A549 treated with DMSO at 1 μM for 4 hours (cell line): ENCODE results near the gene RIC8A. TPM values are rescaled to one million over a fixed set of nuclear protein-coding genes. Genes with fewer than 3 reads are reported as not detected.

Source experiments
- total RNA-seq: library from RNA; stranded (reverse); fragments of 200-300 nt; extraction: Qiagen RNA extraction; gene quantifications from 5 replicates; pipeline ENCODE4 v1.2.3, GENCODE V29; 2022; ENCODE audit warnings: low read depth

Gene RIC8A
- 107 to 133 TPM (median 117 TPM) in 5 replicates for total RNA-seq

GRCh38 chr11:207208-207862, at the start of gene RIC8A, which contains the start of gene BET1L:
Gene RIC8A, plus strand, starts transcription at chr11:207708. Its CDS starts 1,147 bp downstream, at chr11:208855.
Gene BET1L, minus strand, starts transcription at chr11:207399. Its CDS starts 78 bp downstream, at chr11:207321.

GRCh38 chr11:192674-193128, 14.8 kb upstream of the RIC8A start, which contains the start of gene SCGB1C1:
Gene SCGB1C1, plus strand, starts transcription at chr11:193078. Its CDS starts 22 bp downstream, at chr11:193100.

GRCh38 chr11:235997-236773, 28.7 kb downstream of the RIC8A start, which contains the start of gene SIRT3:
Gene SIRT3, minus strand, starts transcription at chr11:236342. Its CDS starts 14 bp downstream, at chr11:236328.

GRCh38 chr11:236774-237767, 29.6 kb downstream of the RIC8A start, which contains the start of gene PSMD13:
Gene PSMD13, plus strand, starts transcription at chr11:236976. Its CDS starts 74 bp downstream, at chr11:237050.

Other genes starting within 250 kb of the RIC8A start
- not detected in 5 replicates for gene SCGB1C1, start 14.6 kb upstream of the RIC8A start, total RNA-seq
- 44.8 to 49.3 TPM (median 46.7 TPM) in 5 replicates for gene BET1L, start 309 bp upstream of the RIC8A start, total RNA-seq
- 15.5 to 20.5 TPM (median 18.7 TPM) in 5 replicates for gene SIRT3, start 28.6 kb downstream of the RIC8A start, total RNA-seq
- gene PSMD13, start 29.3 kb downstream of the RIC8A start, total RNA-seq = 170 to 204 TPM (median 173 TPM) in 5 replicates
- not detected in 5 replicates for gene NLRP6, start 70.7 kb downstream of the RIC8A start, total RNA-seq
- 6.9 to 13.3 TPM (median 12.1 TPM) in 5 replicates for gene PGGHG, start 81.4 kb downstream of the RIC8A start, total RNA-seq
- not detected in 5 replicates for gene IFITM5, start 91.8 kb downstream of the RIC8A start, total RNA-seq
- gene IFITM2, start 100.1 kb downstream of the RIC8A start, total RNA-seq = 48.8 to 60.8 TPM (median 58.8 TPM) in 5 replicates
- gene IFITM1, start 106.3 kb downstream of the RIC8A start, total RNA-seq = 0.24 to 1.0 TPM (median 0.52 TPM) in 5 replicates
- 22.6 to 30.1 TPM (median 28.1 TPM) in 5 replicates for gene IFITM3, start 113.2 kb downstream of the RIC8A start, total RNA-seq
- 12.3 to 21.3 TPM (median 16.7 TPM) in 5 replicates for gene B4GALNT4, start 161.8 kb downstream of the RIC8A start, total RNA-seq
- 31.8 to 41.0 TPM (median 36.8 TPM) in 5 replicates for gene PKP3, start 186.5 kb downstream of the RIC8A start, total RNA-seq
- gene SIGIRR, start 207.3 kb downstream of the RIC8A start, total RNA-seq = 68.0 to 93.2 TPM (median 84.7 TPM) in 5 replicates
- 0.52 to 1.3 TPM (median 0.62 TPM) in 5 replicates for gene ANO9, start 234.3 kb downstream of the RIC8A start, total RNA-seq
- gene PTDSS2, start 242.6 kb downstream of the RIC8A start, total RNA-seq = 32.2 to 50.9 TPM (median 44.1 TPM) in 5 replicates